Measurements from ENCODE around the gene MOSPD3.

The MOSPD3 gene

DNA sequence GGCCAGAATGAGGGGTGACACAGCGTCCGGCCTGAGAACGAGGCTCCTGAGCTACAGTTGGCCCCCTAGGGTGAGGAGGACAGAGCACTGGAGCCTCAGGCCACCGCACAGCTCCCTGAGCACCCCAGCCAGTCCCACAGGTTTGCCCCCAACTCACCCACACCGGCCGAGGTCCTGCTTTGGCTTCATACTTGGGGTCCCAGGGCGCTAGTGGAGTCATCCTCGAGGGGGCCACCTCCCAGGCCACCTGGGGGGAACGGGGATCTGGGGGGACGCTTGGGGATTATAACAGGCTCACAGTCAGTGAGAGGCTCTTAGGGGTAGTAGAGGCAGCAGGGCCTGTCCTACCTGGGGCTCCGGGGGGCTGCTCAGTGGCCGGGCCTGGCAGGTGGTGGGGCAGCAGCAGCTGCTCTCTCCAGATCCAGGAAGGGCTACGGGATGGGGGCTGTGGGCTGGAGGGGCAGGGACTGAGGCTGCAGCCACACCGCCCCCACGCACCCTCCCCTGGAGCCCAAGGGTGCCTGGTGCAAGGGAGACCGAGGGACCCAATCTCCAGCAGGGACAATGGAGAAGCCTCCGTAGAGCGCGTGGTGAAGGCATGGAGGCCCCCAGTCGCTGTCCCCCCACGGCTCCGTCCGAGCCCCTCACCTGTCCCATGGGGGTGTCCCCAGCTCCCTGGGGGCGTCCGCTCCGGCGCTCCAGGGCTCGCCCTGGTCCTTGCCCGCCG is 39.2 kb upstream of the MOSPD3 start:
- no peak for DNase-seq (ENCODE audit: low spot score)
- Histone ChIP-seq H3K27ac (no peak overlapping the region), H3K4me3 (no peak overlapping the region)
- TF ChIP-seq, protein P1, sequence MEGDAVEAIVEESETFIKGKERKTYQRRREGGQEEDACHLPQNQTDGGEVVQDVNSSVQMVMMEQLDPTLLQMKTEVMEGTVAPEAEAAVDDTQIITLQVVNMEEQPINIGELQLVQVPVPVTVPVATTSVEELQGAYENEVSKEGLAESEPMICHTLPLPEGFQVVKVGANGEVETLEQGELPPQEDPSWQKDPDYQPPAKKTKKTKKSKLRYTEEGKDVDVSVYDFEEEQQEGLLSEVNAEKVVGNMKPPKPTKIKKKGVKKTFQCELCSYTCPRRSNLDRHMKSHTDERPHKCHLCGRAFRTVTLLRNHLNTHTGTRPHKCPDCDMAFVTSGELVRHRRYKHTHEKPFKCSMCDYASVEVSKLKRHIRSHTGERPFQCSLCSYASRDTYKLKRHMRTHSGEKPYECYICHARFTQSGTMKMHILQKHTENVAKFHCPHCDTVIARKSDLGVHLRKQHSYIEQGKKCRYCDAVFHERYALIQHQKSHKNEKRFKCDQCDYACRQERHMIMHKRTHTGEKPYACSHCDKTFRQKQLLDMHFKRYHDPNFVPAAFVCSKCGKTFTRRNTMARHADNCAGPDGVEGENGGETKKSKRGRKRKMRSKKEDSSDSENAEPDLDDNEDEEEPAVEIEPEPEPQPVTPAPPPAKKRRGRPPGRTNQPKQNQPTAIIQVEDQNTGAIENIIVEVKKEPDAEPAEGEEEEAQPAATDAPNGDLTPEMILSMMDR (IDR thresholded peaks at IDR 0.05): no peak

DNA sequence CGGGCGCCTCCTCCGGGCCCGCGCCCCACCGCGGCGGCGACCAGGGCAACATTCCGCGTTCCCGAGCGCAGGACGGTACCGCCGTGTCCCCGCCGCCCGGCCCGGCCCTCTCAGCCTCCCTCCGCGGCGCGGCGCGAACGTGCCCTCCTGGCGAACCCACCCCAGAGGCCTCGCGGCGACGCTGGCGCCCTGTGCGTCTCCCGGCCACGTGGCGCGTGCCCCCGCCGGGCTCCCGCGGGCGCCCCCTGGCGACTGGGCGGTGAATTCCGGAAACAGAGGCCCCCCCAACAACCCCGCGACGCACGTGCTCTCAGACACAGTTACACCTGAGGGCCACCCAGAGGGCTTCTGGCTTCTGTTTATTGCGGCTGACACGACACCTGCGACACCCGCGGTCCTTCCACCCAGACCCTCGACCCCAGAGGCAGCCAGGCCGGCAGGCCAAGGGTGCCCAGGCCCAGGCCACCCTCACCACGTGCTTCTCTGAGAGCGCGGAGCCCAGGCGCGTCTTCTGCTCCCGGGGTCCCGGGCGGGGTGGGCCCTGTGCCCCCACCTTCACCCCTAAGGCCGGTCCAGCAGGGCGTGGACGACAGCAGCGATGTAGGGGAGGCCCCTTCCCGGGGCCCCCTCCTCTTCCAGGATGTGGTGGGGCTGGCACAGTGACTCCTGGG is 38.5 kb upstream of the MOSPD3 start, which contains the start of gene SAP25:
SAP25 (minus strand) TSS at position 210 of the 671 bp plus-strand sequence; CDS start at position 52, 158 bp downstream.
- H3K27ac ChIP-seq: no peak within 1 kb of the TSS
- TF ChIP-seq, protein P1 (IDR thresholded peaks at IDR 0.05): no peak
- no peak within 1 kb of the TSS for H3K4me3 ChIP-seq
- DNase-seq (ENCODE audit: low spot score): no peak

DNA sequence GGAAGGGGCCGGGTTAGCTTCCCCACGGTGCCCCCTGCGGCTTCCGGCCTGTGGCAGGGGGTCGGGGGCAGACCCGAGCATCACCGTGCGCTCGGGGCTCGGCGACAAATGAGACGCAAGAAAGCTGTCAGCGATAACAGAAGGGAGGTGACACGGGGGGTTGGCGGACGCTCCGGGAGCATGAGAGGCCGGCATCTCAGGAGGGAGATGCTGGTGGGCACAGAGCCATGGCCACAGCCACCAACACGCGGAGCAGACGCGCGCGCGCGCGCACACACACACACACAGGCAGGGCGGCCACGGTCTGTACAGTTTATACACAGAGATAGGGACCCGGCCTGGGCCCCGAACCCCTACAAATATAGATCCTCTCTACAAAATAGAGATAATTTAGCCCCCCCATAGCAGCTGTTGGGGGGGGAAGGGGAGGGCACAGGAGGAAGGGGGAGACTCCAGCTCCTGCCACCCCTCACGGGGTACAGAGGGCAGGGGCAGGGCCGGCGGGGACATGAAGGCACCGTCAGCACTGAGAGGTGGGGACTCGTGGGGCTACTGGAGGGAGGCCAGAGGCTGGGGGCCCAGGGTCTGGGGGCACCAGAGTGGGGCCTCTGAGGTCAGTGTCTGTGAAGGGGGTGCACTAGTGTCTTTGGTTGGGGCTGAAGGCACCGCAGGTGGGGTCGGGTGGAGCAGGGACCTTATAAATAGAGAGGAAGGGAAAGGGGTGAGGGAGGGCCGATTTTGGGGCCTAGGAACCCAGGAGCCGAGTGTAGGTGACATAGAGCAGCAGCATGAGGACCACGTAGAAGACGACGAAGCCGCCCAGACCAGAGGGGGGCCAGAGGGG is 37.8 kb upstream of the MOSPD3 start:
- no peak overlapping the region for H3K4me3 ChIP-seq
- DNase-seq (ENCODE audit: low spot score): no peak
- H3K27ac ChIP-seq: no peak overlapping the region
- TF ChIP-seq, protein P1 (IDR thresholded peaks at IDR 0.05): no peak

DNA sequence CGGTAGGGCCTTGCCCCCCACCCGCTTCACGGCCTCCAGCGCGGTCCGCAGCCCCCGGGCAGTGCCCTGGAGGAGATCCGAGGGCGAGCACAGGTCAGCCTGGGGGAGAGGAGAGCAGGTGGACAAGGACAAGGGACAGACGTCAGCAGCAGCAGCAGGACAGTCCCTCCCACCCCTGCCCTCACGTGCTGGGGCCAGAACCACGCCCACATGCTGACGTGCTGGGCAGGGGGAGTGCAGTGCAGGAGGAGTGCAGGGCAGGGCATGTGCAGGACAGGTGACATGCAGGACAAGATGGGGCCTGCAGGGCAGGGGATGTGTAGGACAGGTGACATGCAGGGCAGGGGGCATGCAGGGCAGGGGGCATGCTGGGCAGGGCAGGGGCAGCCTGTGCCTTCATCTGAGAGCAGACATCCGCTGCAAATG is 37.1 kb upstream of the MOSPD3 start:
- DNase-seq (ENCODE audit: low spot score): no peak
- no peak overlapping the region for H3K27ac ChIP-seq
- TF ChIP-seq, protein P1 (IDR thresholded peaks at IDR 0.05): no peak
- H3K4me3 ChIP-seq: no peak overlapping the region

DNA sequence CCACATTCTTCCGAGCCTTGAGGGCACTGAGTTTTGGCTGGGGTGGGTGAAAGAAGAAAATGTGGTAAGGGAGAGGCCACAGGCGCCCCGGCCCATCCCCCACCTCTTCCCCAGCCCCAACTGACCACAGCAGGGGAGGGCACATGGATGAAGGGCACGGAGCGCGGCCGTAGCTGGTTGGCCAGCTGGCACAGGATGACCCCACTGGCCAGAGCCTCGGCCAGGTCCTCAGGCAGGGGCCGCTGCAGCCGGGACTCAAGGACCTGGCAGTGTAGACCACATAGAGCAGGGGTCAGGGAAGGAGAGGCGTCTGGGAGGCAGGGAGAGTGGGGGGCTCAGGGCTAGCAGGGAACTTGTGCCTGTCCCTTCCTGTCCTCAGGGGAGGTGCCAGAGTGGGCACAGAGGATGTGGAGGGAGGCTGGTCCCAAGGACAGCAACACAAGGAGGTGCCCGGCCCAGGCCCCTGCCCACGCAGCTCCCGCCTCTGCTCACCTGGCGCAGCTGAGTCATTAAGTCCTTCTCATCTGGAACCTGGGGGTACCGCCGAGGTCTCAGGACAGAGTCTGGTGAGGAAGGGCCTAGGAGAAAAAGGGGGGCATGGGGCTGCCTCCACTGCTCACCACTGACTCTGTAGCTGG is 36.5 kb upstream of the MOSPD3 start:
- TF ChIP-seq, protein P1 (IDR thresholded peaks at IDR 0.05): no peak
- DNase-seq (ENCODE audit: low spot score): no peak
- no peak overlapping the region for H3K4me3 ChIP-seq
- no peak overlapping the region for H3K27ac ChIP-seq

DNA sequence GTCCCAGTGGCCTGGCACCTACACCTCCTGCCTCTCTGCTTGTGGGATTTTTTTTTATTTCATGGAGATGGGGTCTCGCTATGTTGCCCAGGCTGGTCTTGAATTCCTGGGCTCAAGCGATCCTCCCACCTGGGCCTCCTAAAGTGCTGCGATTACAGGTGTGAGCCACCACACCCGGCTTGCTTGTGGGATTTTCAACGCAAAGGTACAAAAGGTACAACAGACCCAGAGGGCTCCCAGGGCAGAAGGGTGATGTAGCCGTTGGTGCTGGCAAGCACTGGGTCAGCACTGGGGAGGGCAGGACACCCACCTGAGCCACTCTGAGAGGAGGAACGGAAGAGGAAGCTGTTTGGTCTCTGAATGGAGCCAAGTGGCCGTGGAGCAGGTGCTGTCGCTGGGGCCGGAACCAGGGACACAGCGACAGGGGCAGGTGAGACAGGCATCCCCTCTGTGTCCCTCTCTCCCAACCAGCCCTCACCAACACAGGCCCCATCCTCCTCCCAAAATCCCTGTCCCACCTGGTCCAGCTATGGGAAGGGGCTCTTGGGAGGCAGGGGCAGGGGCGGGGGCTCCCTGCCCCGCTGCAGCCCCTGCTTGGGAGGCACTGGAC is 35.9 kb upstream of the MOSPD3 start:
- DNase-seq (ENCODE audit: low spot score): no peak
- H3K27ac ChIP-seq: no peak overlapping the region
- TF ChIP-seq, protein P1 (IDR thresholded peaks at IDR 0.05): no peak
- H3K4me3 ChIP-seq: no peak overlapping the region

Data from coronary artery (tissue), 2 donors.